Dedifferentiated amniotic fluid mesenchymal stem cell (primary cell): ENCODE data around the gene KCNH3.
"Not testable (repeated sequence)": the region's sequence is repeated elsewhere in the genome, so short reads cannot be mapped to it uniquely, and the experiment has no call there.

ENCODE experiments used
- DNase-seq: peaks from one replicate; pipeline ENCODE4 v3.0.0-alpha.2; 2016; ENCODE audit errors: extremely low spot score

Gene KCNH3, protein sequence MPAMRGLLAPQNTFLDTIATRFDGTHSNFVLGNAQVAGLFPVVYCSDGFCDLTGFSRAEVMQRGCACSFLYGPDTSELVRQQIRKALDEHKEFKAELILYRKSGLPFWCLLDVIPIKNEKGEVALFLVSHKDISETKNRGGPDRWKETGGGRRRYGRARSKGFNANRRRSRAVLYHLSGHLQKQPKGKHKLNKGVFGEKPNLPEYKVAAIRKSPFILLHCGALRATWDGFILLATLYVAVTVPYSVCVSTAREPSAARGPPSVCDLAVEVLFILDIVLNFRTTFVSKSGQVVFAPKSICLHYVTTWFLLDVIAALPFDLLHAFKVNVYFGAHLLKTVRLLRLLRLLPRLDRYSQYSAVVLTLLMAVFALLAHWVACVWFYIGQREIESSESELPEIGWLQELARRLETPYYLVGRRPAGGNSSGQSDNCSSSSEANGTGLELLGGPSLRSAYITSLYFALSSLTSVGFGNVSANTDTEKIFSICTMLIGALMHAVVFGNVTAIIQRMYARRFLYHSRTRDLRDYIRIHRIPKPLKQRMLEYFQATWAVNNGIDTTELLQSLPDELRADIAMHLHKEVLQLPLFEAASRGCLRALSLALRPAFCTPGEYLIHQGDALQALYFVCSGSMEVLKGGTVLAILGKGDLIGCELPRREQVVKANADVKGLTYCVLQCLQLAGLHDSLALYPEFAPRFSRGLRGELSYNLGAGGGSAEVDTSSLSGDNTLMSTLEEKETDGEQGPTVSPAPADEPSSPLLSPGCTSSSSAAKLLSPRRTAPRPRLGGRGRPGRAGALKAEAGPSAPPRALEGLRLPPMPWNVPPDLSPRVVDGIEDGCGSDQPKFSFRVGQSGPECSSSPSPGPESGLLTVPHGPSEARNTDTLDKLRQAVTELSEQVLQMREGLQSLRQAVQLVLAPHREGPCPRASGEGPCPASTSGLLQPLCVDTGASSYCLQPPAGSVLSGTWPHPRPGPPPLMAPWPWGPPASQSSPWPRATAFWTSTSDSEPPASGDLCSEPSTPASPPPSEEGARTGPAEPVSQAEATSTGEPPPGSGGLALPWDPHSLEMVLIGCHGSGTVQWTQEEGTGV

DNA sequence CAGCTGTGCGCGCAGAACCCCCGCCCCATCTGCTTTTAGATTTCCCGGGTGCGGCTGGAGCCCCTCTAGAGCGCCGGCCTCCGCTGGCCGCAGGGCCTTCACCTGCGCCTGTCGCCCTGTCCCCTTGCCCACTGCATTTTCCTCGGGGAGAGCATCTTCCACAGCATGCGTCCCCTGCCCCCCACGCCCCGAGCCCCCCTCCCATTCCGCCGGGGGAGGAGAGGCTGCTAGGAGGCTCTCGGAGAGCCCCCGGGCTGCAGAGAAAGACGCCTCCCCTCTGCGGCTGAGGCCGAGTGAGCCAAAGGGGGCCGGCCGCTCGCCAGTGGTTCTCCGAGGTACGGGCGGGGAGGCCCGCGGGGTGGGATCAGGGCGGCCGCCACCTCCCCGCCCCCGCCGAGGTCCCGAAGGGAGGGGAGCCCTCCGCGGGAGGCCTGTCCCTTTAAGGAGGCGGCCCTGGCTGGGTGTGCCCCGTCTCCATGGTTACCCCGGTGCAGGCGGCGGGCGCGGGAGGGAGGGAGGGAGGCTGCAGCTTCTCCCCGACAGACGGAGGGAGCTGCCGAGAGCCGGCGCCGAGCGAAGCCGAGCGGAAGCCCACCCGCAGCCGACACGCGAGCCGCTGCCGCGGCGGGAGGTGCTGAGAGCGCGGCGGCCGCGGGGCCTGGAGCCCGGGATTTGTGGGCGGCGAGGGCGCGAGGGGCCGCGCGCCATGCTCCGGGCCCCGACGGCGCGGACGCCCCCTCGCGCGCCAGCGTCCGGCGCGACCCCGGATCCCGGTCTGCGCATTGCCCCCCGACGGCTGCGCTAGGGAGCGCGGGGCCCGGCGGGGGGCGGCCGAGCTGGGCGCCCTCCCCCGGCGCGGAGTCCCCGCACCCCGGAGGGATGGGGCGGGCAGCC is at the start of gene KCNH3:
Gene KCNH3 (plus strand): TSS at position 521 of the 894 bp plus-strand sequence. CDS start 387 bp downstream, outside the sequence.
- peak; percentile 23 for DNase-seq

DNA sequence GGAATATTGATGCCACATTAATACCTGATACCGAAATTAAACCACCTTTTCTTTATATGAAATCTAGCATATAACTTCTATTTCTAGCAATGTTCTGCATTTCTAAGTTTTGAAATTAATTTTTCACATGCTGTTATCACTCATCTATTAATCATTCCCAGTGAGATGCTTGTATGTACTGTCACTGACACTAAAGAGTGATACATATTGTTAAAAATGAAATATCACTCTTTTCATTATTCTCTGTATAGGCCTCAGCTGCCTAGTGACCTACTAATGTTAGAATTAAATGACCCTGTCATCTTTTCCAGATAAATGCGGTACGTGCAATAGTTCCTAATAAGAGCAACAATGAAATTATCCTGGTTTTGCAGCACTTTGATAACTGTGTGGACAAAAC is 49.7 kb upstream of the KCNH3 start:
- no peak for DNase-seq

GRCh38 chr12:49489720-49490119 is 49.1 kb upstream of the KCNH3 start:
- DNase-seq: no peak

DNA sequence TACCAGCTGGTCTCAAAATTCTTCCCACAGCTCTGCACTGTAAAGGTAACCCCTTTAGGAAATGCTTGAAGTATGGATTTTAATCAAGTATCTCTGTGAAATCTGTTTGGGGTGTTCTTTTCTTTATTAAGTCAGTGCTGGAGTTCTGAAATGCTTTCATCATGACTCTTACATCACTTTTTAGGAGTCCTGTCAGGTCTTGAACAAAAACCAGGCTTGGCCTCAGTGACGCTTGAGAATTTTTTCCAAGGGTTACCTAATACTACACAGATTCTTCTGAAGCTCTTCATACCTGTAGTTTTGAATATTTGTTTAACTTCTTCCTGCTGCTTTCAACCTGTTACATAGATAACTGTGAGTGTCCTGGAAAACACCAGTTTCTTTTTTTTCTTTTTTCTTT is 47.0 kb upstream of the KCNH3 start:
- no peak for DNase-seq

GRCh38 chr12:49493900-49494299 is 44.9 kb upstream of the KCNH3 start:
- no peak for DNase-seq

DNA sequence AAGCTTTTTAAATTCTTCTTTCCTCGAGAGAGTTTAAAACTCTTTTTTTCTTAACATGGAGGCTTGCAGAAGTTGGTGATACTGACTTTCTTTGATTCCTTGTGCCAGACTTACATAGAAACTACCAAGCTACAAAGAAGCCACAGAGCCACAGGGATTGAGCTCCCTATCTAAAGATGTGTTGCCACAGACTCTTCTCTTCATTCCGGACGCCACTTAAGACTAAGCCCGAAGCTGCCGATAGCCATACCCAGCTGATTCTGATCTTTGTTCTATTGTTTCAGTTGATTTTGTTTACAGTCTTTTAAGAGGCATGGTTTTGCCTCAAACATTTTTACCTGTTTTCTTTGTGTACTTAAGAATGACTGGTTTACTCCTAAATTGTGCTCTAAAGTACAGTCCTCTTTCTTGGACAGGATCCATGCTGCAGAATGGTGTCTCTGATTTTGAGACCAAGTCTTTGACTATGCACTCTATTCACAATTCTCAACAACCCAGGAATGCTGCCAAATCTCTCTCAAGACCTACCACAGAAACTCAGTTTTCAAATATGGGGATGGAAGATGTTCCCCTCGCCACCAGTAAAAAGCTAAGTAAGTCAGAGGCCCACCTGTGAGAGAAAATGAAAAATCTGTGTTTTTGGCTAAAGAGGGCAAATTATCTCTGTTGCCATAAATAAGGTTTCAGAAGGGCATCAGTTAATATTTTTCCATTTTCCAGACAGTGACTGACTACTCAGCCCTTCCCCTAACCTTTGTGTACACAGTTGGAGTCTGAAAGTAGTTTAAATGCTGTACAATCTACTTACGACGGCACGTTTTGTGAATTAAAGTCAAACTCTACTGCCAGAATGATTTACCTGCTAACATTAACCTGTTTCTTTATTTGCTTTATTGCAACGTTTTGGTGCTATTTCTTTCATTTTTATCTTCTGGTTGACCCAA is 42.1 kb upstream of the KCNH3 start:
- DNase-seq: no peak

DNA sequence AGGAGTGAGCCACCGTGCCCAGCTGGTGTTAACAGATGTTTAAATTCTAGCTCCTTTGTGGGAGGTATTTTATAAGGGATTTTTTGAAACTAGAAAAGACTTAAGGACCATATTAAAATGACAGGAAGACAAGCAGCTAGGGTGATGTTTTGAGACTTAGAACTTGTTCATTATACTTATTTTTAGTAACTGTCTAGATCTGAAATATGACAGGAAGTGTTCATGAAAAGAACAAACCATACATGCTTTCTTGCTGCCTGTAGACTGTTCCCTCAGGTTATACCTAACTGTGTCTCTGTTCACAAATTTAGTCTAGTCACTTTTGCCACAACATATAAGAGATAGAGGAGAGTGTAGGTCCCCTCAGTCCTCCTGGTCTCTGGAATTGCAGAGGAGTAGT is 36.9 kb upstream of the KCNH3 start:
- DNase-seq: no peak

DNA sequence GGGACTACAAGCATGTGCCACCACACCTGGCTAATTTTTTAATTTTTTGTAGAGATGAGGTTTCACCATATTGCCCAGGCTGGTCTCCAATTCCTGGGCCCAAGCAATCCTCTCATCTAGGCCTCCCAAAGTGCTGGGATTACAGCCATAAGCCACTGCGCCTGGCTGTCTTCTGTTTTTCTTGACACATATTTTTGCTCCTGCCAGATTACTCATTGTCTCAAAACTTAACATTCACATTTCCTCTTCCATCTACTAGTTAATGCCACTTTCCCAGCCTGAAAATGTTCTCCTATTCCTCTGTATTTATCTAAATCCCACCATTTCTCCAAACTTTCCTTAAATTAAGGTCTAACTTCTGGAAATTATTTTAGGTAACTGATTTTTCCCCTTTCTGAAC is 36.2 kb upstream of the KCNH3 start:
- no peak for DNase-seq

DNA sequence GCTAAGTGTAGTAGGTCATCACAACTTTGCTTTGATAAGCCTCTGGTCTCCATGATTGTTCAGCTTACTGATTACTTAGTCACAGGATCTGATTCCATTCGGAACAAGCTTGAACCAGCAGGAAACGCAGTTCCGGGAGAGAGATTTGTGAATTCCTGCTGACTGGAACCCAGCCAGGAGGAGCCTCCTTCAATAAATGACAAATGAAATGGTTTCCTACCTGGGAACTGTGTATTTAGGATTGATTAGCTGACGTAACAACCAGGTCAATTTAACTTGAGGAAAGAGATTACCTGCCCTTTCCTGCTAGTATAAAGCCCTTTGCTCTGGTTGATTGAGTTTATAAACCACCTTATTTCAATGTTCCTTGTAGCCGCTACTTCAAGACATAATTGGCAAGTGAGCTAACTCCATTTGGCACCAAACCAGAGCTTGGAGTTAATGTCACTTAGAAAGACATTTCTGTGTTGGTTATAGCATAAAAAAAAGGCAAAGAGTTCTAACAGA is 35.1 kb upstream of the KCNH3 start:
- DNase-seq: peak; percentile 30

DNA sequence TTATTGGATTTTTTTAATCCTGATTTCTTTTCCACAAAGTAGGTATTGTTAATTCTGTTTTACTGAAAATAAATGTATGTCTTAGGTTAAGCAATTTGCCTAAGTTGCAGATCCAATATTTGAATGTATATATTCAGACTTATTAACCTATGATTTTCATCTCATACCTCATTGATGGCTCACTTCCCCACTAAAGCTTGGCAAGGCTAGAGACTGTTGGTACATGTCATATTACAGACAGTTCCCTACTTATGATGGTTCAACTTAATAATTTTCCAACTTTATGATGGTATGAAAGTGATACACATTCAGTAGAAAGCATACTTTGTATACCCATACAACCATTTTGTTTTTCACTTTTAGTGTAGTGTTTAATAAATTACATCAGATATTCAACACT is 33.2 kb upstream of the KCNH3 start:
- DNase-seq: no peak

GRCh38 chr12:49507139-49507538 is 31.7 kb upstream of the KCNH3 start:
- DNase-seq: peak; percentile 72

- not testable (repeated sequence) for DNase-seq
Observed at GRCh38 chr12:49509681-49510080, 29.1 kb upstream of the KCNH3 start.

DNA sequence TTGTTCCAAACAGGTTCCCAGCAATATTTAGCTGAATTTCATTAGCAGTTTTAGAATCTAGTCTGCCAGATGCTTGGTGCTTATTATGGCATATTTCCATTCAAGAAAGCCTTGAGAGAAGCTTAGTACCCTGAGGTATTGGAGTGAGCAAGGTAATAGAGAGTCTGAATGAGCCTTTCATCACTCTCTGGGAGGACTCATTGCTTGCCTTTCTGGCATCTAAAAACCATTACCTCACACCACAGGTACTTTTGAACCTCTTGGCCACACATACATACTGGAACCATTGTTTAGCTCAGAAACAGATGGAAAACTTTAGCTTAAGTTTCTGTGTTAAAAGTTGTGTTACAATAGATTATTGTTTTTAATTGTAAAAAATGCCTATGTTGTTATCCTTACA is 27.4 kb upstream of the KCNH3 start:
- no peak for DNase-seq

GRCh38 chr12:49512546-49512945 is 26.3 kb upstream of the KCNH3 start:
- no peak for DNase-seq

- peak; percentile 23 for DNase-seq
Observed at GRCh38 chr12:49515266-49515665, 23.6 kb upstream of the KCNH3 start.

DNA sequence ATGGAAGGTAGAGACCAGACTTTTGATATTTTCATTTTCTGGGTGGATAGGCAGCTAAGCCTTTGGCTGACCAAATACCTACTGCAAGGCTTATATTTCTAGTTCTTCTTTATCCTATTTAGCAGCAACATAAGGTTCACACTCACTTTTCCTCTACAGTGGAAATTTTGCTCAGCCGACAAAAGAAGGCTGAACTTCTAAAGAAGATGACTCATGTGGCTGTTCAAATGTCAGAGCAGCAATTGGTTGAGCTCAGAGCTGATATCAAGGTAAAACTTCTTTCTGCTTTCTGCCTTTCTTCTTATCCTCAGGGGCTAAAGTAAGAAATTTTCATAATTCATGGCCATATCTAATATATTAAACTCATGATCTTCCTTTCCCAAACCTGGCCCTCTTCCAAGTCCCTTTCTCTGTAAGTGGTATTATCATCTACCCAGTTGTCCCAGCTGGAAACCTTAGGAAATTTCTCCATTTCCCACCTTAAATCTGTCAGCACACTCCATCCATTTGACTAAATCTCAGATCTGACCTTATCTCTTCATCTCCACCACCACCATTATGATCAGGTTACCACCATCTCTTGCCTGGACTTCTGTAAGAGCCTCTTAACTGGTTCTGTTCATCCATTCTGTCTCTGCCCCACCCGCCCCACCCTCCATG is 19.8 kb upstream of the KCNH3 start:
- no peak for DNase-seq

- no peak for DNase-seq
Observed at GRCh38 chr12:49519574-49519936, 19.3 kb upstream of the KCNH3 start.

GRCh38 chr12:49521389-49521788 is 17.4 kb upstream of the KCNH3 start:
- DNase-seq: no peak

DNA sequence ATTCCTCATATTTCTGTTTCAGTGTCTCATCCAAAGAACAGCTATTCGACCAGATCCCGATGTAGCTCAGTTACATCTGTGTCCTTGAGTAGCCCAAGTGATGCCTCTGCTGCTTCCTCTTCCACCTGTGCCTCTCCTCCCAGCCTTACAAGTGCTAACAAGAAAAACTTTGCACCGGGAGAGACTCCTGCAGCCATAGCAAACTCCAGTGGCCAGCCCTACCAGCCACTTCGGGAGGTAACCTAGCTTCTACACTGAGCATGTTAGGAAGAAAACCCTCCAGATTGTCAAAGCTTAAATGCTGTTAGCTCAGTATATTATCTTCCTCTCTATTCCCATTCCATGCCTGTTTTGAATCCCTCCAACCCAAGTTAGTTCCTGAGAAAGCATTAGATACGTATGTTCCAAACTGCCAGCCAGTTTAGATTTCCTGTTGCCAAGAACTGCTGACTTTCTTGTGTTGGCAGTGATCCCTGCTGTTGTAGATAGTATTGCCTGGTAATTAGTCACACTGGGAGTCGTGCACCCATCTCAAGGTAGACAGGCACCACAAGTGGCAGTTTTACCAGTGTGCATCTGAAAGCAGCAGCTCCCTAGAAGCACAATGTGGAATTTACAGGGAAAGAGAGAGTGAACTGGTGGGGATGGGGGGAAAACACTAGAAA is 14.0 kb upstream of the KCNH3 start:
- no peak for DNase-seq
